Measurements from ENCODE around the gene TRAF1.

TRAF1 gene

DNA sequence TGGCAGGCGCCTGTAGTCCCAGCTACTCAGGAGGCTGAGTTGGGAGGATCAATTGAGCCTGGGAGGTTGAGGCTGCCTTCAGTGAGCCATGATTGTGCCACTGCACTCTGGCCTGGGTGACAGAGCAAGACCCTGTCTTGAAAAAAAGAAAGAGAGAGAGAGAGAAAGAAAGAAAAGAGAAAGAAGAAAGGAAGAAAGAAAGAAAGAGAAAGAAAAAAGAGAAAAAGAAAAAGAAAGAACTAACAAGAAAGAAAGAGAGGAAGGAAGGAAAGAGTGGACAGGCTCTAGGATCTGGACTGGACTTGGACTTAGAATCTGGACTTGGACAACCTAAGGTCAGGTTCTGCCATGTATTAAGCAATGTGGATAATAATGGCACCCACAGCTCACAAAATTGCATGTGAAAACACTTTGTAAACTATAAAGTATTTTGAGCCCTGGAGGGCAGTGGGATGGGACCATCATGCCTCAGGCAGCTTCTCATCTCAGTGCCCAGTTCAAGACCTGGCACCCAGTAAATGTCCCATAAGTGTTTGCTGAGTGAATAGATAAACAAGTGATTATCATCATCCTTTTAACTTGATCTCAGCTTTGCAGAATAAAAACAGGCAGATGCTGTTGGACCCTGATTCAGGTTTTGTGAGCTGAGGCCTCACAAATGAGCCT lies 36.9 kb downstream of the TRAF1 start:
- no peak for DNase-seq (ENCODE audit: low spot score)

DNA sequence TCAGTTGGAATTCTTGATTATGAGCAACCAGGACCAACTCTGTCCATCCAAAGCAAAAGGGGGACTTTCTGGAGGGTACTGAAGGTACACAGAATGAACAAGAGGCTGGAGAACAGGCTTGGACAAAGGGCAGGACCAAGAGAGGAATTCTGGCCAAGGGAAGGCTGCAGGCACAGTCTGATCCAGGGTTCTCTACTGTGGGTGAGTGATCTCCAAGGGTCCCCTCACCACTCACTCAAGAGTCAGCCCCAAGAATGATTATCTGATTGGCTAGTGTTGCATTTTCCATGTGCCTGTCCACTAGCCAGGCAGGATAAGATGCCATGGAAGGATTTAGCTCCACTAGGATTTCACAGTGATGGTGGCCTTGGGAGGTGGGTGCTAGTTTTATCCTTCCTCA lies 38.0 kb downstream of the TRAF1 start:
- no peak for DNase-seq (ENCODE audit: low spot score)

DNA sequence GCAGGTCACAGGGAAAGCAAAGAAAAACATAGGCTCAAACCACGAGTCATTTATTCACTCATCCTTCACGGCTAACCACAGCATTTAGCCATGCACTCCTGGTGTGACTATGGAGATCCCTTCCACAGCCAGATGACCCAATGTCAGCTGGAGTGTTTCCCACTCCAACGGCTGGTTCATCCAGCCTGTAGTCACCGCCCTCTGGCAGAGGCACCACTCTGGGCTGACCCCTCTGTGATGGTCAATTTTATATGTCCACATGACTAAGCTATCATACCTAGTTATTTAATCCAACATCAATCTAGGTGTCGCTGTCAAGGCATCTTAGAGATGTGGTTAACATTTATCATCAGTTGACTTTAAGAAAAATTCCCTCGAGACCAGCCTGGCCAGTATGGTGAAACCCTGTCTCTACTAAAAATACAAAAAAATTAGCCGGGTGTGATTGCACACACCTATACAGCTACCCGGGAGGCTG lies 40.1 kb downstream of the TRAF1 start:
- DNase-seq (ENCODE audit: low spot score) = no peak

DNA sequence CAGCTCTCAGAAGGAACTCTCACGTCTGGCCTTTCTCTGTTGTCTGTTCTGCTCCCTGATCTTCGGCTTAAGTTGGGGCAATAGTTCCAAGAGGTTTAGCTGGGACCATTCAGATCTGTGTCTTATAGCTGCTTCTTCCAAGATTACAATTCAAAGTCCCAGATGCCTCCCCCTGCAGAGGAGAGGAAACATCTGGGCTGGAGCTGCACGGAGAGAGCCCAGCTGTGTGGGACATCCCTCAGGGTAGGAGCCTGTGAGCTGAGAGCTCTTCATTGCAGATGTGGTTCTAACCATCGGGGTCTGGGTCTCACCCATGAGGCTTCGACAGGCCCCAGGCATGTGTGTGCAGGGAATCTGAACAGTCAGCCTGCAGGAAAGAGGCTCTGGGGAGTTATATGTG lies 40.6 kb downstream of the TRAF1 start:
- DNase-seq (ENCODE audit: low spot score) = no peak

DNA sequence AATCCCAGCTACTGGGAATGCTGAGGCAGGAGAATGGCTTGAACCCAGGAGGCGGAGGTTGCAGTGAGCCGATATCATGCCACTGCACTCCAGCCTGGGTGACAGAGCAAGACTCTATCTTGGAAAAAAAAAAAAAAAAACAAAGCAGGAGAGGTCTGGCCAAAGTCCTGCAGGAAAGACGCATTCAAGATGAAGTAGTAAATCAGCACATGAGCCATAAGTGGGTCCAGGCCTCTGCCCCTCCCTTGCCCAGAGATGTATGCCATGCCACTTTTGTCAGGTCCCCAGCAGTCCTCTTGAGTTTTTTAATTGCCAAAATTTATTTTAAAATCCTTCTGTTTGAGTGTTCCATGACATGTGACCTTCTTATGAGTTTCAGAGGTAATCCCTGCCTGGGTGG lies 41.1 kb downstream of the TRAF1 start:
- DNase-seq (ENCODE audit: low spot score) = no peak

DNA sequence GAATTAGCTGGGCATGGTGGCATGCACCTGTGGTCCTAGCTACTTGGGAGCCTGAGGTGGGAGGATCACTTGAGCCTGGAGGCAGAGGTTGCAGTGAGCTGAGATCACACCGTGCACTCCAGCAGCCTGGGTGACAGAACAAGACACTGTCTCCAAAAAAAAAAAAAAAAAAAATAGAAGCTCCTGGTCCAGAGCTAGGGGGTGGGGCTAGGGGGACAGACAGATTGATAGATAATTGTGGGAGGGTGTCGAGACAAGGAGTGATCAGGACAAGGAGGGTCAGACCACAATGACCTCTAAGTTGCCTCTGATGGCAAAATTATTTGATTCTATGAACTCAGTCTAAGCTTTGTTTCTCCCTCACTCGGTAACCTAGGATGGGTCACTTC lies 43.0 kb downstream of the TRAF1 start:
- DNase-seq (ENCODE audit: low spot score) = no peak

DNA sequence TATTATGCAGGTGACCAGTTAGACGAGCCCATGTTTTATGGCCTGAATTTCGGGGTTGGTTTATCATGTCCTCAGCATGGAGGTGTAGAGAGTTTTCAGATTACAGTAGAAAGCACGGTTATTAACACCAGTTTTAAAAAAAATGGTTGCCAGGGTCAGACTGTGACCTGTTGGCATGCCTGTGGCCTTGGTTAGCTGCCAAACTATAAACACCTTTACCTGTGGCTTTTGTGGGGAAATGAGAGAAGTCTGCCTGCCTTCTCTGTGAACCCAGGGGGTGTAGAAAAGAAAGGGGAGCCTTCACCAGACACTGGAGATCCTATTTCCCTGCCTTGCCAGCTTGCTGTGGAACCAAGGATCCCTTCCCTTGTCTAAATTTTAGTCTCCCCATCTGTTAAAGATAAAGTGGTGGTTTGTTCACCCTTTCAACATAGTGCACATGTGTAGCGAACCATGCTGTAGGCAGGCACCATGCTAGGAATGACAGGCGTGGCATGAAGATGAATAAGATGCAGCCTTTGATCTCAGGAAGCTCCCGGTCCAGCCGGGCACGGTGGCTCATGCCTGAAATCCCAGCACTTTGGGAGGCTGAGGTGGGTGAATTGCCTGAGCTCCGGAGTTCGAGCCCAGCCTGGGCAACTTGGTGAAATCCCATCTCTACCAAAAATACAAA lies 43.5 kb downstream of the TRAF1 start:
- no peak for DNase-seq (ENCODE audit: low spot score)

DNA sequence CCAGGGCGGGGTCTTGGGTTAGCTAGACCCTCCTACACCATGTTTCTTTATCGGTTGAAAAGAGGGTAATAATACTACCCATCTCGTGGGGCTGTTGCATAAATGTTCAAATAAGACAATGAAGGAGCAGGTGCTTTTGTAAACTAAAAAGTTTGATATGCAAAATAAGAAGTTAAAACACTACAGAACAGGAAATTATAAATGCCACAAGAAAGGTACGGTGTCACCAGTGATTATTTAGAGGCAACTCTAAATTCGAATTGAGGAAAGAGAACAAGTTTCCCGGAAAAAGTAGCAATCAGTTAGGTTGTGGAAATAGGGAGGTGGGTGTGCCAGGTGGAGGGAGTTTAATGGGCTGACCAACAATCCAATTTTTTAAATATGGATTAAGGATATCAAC lies 47.1 kb downstream of the TRAF1 start:
- no peak for DNase-seq (ENCODE audit: low spot score)

DNA sequence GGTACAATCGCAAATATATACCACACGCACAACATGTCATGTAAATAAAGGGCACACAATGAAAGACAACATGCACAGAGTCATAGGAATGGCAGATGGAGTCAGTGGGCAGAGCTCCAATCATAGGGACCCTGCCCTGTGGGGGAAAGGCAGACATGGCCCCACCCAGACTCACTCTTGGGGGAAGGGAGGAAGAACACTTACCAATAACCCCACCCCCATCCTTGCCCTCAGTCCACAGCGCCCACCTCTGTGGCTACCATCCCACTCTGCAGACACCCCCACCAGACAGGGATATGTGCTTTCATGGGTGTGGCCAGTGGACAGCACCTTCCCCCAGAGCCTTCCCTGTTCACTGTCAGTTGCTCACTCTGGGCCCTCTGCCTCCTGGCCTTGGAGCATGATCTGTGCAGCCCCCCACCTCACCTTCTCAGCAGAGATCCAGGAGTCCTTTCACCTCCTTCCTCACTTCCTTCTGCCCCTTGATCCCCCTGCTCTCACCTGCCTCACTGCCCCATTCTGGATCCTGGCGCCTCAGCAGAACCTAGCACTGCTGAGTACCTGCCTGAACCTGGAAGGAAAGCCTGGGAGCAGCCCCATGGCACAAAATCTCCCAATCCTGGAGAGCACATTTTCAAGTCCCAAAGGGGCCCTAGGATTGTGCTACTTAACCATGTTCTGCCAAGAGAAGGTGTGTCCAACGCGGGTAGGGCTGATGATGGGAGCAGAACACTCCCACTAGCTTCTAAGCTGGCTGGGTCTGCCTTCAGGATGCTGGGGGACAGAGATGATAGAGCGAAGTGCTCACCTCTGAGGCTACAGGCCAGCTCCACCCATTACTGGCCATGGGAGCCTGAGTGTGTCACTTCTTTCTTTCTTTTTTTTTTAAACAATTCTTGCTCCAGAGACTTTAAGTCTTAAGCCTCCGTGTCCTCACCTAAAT lies 48.1 kb downstream of the TRAF1 start:
- peak; percentile 40 for DNase-seq (ENCODE audit: low spot score)

DNA sequence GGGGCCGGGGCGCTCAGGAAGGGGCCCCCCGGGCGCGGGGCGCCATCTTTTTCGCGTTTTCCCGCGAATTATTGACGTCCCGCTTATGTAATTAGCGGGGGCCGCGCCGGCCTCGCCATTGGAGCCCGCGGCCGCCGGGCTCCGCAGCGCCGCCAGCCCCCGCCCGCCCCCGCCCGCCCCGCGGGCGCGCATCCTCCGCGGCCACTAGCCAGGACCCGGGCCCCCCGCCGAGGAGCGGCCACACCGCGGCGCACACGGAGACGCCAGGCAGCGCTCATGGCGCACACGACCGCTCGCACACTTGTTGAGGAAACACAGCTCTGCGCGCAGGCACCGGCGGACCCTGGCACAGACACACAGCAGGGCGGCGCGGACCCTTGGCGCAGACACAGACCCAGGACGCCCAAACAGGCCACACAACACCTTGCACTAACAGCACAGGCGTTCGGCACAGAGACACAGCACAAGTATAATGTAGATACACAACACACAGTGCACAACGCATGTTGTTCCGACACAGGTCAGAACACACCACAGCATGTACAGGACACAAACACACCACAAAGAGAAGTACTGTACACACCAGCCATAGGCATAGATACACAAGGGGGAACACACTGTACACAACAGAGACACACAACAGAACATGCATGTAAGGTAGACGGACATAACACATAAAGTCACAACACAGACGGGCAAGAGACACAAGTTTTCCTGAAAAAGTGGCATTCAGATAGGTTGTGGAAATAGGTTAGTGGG lies 49.1 kb downstream of the TRAF1 start:
- peak; percentile 77 for DNase-seq (ENCODE audit: low spot score)

DNA sequence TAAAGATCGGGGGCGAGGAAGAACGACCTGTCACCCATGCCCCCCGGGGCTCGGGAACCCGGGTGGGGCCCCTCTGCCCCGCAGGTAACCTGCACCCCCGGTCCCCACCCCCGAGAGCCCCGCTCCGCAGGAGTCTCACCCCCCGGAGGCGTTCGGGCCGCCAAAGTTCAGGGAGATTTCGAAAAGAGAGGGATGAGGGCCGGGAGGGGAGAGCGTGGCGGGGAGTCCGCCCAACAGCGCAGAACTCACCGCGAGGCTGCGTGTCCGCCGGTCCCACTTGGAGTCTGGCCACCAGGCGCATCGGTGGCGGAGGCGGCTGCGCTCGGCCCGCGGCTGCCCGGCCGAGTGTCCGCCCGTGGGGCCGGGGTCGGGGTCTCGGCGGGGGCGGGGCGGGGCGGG lies 49.8 kb downstream of the TRAF1 start, which contains the start of gene PHF19:
PHF19 (minus strand) TSS at position 347 of the 399 bp plus-strand sequence. CDS start 2,447 bp downstream, outside the sequence.
- DNase-seq (ENCODE audit: low spot score) = peak; percentile 73

DNA sequence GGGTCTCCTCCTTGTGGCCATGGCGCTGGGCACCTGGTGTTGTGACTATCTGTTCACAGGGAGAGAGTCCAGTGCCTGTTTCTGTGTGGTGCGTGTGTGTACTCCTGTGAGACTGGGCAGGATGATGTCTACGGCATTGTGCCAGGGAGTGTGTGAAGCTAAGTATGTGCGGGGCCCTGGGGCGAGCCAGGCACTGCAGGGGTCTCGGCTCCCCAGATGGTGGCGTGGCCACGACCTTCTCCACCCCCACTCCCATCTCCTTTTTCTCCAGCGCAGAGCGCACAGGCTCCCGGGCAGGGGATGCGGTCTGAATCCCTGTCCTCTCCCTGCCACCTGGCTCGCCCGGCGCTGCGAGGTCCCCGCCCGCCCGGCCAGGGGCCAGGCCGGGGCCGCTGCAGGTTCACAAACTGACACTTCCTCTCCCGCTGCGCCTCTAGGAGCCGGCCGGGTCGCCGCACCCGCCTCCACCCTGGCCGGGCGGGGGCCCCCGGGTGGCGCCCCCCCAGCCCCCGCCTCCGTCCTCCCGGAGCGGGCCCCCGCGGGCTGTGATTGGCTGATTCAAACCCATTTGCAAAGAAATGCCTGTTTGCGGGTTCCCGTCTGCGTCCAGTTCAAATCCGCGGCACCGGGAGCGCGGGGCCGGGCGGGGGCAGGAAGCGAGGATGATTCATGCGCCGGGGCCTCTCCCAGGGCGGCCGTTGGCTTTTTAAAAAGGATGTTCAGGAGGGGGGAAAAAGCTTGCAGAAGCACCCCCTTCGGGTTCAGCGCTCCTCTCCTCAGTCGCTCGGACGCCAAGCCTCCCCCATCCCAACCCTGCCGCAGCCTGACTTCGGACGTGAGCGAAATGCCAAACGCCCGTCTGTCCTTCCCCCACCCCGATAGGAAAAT lies 50.4 kb downstream of the TRAF1 start:
- peak; percentile 91 for DNase-seq (ENCODE audit: low spot score)

DNA sequence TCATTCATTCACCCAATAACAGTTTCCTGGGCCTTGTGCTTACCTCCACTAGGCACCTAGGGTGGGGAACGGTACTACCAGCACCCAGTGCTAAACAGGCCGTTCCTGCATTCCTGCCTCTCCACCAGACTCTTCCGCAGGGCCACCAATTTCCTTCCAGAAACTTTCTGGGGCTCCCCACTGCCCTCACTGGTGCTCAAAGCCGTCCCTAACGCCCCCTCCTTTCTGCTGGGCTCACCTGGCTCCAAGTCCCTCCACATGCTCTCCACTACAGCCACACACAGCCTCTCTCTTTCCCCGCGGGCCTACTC lies 51.0 kb downstream of the TRAF1 start:
- DNase-seq (ENCODE audit: low spot score) = no peak

DNA sequence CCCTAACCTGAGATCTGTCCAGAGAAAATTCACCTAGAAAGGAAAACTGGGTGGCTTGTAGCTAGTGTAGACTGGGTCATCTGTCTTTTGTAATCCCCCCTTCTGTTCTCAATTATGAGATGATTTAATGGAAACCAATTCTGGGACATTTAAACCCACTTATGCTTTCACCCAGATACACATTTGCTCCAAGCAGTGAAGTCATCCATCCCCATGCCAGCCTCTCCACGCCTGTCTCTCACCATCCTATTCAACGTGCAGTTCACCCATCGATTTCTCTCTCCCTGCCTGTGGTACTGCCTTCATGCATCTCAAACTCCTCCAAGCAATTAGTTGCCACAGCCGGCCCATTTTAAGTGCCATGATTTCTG lies 51.4 kb downstream of the TRAF1 start:
- no peak for DNase-seq (ENCODE audit: low spot score)

DNA sequence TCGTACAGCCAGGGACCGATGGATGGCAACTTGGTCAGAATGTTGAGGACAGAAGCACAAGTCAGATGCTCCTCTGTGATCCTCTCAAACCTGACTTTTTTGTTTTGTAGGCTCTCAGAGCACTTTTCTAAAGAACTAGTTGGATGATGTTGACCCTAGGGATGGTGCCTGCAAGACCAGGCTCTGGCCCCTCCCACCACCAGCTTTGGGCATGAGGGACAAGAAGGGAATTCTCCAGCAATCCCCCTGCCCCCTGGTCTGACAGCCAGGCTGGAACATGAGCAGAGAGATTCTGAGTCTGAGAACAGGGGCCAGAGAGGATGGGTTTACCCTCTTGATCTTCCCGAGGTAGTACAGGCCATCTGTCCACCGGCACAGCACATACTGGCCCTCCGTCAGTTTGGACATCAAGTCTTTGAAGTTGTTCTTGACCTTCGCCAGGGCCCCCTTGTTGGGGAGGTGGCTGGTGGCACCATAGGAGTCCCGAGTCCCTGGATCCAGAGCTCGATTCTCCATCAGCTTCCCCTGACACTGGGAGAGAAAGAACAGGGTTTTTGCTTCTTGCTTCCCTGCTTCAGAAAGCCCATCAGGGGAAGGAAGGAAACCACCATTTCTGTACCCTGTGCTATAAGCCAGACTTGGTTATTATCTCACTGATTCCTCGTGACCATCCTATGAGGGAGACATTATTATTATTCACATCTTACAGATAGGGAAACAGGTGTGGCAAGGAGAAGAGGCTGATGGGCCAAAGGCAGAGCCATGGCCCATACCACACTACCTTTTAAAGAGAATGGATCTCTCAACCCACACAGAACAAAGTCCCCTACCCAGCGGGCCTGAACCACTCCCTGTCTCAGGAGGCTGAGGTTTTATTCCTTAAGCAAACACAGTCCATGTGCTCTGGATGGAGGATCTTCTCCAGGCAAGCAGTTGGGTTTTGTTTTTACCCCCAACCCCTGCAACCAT lies 52.1 kb downstream of the TRAF1 start:
- DNase-seq (ENCODE audit: low spot score) = no peak

DNA sequence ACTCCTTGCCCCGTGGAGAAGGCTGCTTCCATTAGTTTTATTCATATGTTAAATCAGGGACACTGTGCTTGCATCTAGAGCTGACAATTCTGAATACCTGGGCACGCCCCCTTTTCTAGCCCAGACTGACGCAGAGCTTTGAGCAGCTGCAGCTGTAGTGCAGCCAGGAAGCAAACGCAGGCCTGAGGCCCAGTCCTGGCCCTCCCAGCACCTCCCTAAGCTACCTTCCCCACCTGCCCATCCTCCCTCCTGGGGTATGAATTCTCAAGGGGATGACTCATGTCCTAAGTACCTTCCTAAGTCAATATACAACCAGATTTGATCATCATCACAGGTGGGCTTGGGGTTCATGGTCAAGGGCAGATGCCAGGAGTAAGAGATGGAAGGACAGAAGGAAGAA lies 53.1 kb downstream of the TRAF1 start:
- no peak for DNase-seq (ENCODE audit: low spot score)

DNA sequence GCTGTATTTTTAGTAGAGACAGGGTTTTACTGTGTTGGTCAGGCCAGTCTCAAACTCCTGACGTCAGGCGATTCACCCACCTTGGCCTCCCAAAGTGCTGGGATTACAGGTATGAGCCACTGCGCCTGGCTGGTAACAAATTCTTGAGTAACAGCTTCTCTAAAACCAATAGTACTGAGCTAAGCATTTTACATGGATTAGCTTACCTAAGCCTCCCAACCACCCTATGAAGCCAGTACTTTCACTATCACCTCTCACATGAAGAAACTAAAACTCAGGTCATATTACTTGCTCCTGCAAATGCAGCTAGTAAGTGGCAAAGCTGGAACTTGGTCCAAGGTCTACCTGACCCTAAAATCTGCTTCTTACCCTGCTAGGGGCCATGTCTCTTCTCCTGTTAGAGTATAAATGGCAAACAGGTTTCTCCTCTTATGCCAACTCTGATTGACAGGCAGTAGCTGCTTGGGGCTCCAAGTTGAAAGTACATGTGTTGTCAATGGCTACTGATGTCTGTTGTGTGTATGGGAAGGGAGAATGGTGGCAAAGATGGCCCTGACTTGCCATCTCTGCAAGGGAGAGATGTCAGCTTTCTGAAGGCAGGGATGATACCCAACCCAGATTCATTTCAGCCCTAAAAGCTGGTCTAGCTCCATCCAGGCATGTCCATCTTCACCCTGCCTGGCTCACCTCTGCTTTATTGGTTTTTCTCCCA lies 53.6 kb downstream of the TRAF1 start:
- no peak for DNase-seq (ENCODE audit: low spot score)

DNA sequence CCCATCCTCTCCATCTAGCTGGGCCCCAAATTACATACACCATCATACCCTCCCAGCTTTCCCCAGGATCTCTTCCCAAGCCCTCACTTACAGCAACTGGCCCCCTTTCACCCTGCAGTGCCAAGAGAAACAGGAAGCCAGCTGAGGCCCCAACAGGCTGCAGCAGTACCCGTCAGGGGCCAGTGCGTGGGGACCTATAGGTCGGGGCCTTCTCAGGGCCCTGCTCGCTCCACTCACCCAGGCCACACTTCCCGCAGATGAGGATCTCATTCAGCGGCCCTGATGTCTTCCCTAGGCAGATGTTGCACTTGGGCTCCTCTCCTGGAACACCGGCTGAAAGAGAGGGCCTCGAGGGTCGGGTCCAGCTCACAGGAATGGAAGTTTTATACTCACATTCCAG lies 56.4 kb downstream of the TRAF1 start:
- DNase-seq (ENCODE audit: low spot score) = no peak

DNA sequence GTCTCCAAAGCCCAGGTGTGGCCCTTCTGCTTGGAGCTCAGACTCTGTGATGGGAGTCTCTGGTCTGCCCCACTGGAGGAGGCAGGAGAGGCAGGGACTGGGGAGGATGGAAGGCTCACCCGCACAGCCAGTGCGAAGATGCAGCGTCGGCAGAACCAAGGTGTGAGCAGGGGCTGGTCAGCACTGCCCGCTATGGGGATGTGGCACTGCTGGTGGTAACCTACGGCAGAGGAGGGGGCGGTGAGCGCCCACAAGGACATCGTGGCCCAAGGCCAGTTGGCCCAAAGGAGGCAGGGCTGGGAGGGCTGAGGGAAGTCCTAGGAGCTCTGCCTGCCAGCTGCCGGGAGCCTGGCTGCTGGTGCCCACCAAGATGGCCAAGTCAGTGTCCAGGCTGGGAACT lies 56.9 kb downstream of the TRAF1 start:
- DNase-seq (ENCODE audit: low spot score) = no peak

Measured in HuH-7.5 (cell line).